GM12892 (cell line): ENCODE results near the gene MOB3B.

Experiments used
- DNase-seq: peaks from one replicate; pipeline ENCODE4 v3.0.0; 2011; ENCODE audit not compliant: insufficient read length
- FAIRE-seq: peaks from 2 replicates; lab custom pipeline; 2011; peaks lifted over from hg19 to GRCh38; lab: Jason Lieb, UNC
- POLR2A ChIP-seq: IDR thresholded peaks from 2 replicates; pipeline ENCODE4 v1.6.1; 2011; ENCODE audit warnings: low read depth, low read length, control low read depth
- POLR2AphosphoS5 ChIP-seq: IDR thresholded peaks from 2 replicates; pipeline ENCODE4 v1.6.1; 2011; ENCODE audit warnings: low read depth, low read length, control low read depth
- TAF1 ChIP-seq: IDR thresholded peaks from 2 replicates; pipeline ENCODE4 v1.6.1; 2011; ENCODE audit warnings: low read depth, mild to moderate bottlenecking, control low read depth, low read length, borderline replicate concordance

The MOB3B gene

GRCh38 chr9:27398982-27399653 lies 130.5 kb downstream of the MOB3B start:
- DNase-seq (no peak), FAIRE-seq (no peak)
- no peak for TF ChIP-seq POLR2AphosphoS5
- no peak for TF ChIP-seq TAF1
- TF ChIP-seq POLR2A: no peak

DNA sequence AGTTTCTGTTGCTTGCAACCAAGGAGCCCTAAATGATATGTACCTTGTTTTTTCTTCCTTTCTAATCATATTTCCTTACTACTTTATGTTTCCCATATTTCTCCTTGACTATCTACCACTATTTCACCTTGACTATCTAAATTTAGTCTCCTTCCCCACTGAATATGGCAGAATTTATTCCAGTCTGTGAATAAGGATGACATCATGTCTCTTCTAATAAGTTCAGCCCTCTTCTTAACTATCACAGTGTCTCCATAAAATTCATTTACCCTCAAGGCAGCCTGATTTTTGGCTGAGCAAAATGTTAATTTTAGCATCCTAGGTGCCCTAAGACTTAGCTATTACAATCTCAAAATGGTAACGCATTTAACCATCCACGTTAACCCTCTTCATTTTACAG lies 133.1 kb downstream of the MOB3B start:
- DNase-seq (no peak), FAIRE-seq (no peak)
- TF ChIP-seq POLR2AphosphoS5 (no peak), POLR2A (no peak), TAF1 (no peak)

- FAIRE-seq (no peak), DNase-seq (no peak)
- TF ChIP-seq POLR2A: no peak
- no peak for TF ChIP-seq TAF1
- no peak for TF ChIP-seq POLR2AphosphoS5
These were observed 134.1 kb downstream of the MOB3B start for GRCh38 chr9:27395484-27395921.

GRCh38 chr9:27394826-27395201 lies 134.8 kb downstream of the MOB3B start:
- FAIRE-seq (no peak), DNase-seq (no peak)
- no peak for TF ChIP-seq POLR2A
- TF ChIP-seq TAF1: no peak
- TF ChIP-seq POLR2AphosphoS5: no peak

DNA sequence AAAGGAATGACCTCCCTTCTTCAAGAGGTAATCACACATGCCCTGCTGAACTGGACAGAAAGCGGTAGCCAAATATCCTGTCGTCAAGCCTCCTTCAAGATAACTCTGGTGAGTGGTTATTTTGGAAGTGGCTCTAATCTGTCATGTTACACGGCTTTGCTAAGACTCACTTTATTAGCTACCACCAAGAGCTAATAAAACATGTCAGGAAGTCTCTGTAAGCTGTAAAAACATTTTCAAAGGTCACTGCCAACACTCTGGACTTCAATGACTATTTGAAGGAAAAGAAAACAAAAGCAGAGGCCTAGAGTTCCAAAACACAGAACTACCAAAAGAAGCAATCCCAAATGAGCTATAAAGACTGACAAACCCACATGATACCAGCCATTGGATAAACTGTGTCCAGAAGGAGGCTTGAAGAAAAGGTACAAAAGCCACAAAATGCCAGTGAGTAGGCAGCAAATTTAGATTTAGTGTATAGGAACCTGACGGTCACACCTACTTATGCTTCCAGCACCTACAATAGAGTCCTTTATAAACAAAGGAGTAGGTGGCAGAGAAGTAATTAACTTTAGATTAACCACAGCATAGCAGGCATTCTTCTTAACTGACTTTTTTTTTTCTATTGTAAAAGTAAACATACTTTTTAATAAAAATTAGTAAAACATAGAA lies 135.3 kb downstream of the MOB3B start:
- TF ChIP-seq POLR2AphosphoS5: no peak
- no peak for TF ChIP-seq TAF1
- no peak for TF ChIP-seq POLR2A
- no peak for DNase-seq
- no peak for FAIRE-seq

DNA sequence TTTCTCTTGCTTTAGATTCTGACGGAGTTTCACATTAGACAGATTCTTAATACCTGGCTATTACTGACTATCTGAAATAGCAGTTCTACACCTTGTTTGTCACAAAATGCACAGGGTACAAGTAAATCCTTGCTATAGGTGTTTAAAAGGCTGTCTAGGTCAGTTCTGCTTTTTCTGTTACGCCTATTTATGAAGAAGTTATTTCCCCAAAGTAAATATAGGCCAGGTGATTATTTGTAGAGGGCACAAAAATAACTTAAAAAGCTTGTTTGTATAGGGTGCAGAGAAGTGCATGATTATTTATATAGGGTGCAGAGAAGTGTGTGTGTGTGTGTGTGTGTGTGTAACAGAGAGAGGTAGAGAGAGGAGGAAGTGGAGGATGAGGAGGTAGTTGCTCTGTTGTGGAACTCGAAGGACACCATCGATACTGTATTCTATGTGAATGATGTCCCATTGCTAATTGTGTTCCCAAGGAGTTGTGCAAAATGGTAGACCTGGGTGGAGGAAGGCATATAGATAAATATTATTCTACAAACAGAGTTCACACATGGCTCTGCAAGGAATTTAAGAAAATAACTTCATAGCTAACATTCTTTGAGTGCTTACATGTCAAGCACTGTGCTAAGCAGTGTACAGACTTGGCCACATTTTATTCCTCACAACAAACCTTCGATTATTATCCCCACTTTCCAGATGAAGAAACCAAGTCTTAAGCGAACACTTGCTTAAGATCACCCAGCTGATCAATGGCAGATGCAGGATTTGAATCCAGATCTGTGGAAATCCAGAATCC lies 136.4 kb downstream of the MOB3B start:
- FAIRE-seq: no peak
- no peak for DNase-seq
- TF ChIP-seq POLR2AphosphoS5: no peak
- no peak for TF ChIP-seq POLR2A
- TF ChIP-seq TAF1: no peak

DNA sequence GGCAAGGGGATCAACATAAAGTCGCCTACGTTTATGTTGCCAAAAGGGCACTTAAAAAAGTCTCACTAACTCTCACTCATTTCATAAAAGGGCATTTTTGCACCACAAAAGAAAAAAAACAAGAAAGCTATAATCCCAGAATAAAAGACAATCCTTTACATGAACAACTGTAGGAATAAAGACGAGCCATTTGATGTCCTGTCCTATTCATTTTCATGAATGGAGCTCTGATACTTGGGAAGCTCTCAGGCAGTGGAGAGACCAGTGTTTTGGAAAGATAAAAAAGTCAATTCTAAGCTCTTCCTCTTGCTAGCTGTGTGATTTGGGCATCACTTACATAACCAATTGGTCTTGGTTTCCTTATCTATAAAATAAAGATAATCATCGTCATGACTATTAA lies 137.2 kb downstream of the MOB3B start:
- DNase-seq: no peak
- TF ChIP-seq POLR2AphosphoS5 (no peak), TAF1 (no peak), POLR2A (no peak)
- FAIRE-seq: no peak

- TF ChIP-seq TAF1: no peak
- TF ChIP-seq POLR2AphosphoS5: no peak
- TF ChIP-seq POLR2A: no peak
- DNase-seq (no peak), FAIRE-seq (no peak)
These were observed 138.3 kb downstream of the MOB3B start for GRCh38 chr9:27391040-27391895.

DNA sequence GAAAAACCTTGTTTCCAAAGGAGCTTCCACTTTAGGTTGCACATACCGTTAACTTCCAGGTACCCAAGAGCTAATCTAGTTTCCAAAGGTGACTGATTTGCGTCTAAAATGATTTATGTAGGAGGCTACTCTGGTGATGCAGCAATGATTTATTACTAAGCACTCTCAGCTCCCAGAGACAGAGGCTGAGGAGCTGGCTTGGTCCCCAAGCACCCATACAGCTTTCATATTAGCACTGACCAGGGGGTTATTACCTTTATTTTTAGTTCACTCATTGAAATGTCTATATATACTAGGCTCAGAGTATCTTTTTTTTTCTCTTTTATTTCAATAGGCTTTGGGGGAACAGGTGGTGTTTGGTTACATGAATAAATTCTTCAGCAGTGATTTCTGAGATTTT lies 141.5 kb downstream of the MOB3B start:
- DNase-seq: no peak
- TF ChIP-seq TAF1 (no peak), POLR2AphosphoS5 (no peak), POLR2A (no peak)
- FAIRE-seq: no peak

DNA sequence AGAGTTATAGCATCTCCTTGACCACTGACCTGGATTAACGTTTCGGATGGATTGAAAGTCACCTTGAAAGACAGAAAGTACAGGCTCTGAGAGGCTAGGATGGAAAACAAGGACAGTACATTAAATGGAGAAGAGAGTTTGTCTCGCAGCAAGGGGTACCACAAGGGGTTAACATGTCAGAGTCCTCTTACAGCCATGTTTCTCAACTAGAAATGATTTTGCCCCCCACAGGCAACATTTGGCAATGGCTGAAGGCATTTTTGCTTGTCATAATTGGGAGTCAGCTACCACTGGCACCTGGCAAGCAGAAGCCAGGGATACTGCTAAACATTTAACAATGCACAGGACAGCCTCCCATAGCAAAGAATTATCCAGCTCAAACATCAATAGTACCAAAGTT lies 141.9 kb downstream of the MOB3B start:
- TF ChIP-seq POLR2AphosphoS5: no peak
- DNase-seq (no peak), FAIRE-seq (no peak)
